ENCODE data around the gene BIRC5.

DNA sequence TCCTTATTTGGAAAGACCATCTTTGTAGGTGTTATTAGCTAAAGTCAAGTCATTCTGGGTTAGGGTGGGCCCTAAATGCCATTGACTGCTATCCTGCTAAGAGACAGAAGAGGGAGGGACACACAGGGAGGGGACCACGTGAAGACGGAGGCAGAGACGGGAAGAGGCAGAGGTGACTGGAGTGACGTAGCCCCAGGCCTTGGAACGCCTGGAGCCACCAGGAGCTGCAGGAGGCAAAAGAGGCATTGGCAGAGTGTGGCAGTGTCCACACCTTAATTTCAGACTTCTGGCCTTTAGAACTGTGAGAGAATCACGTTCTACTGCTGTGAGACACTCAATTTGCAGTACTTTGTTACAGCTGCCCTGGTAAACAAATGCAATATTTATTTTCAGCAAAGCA, 13.6 kb upstream of the BIRC5 start:
- TF ChIP-seq CTCF (IDR thresholded peaks at IDR 0.05), result no peak
- no peak for TF ChIP-seq POLR2A (IDR thresholded peaks at IDR 0.05)
